Measurements from ENCODE around the gene STAT3. TPM values are rescaled to one million over a fixed set of nuclear protein-coding genes. Genes with fewer than 3 reads are reported as not detected.

Gene STAT3
- polyA plus RNA-seq, 1 of the 3 experiments (the other 2 are of a cell fraction), result 35.7 TPM

DNA sequence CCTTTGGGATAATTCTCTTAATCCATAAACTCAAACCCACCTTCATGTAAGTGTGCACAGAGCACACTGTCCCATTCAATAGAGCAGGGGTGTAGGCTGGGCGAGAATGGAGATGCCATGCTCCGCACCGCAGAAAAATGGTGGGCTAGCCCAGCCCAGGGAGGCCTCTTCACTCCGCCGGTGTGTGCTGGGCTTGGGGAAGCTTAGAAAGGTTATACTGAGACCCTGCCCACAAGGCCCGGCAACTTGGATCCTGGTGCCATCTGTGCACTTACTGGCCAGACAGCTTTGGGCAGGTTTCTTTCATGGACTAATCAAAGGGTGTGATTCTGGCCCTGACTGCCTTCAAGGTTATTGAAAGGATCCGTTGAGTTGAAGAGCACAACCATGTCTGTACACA, 103.7 kb downstream of the STAT3 start:
- no peaks in the 10 kb centered on the region for H3K79me2 ChIP-seq (ENCODE audit: insufficient read depth)
- no peaks in the 10 kb centered on the region for H3K36me3 ChIP-seq (replicated peaks in 1 of 2; ENCODE audit: control insufficient read depth in 1 of 2, insufficient read depth in 2 of 2, low read length in 1 of 2)
- H3K4me1 ChIP-seq (ENCODE audit: control insufficient read depth in 1 of 2, insufficient read depth in 2 of 2, low read depth in 1 of 2, low read length in 1 of 2), result peaks cover 0 to 18% of the 10 kb centered on the region in 2 experiments; a peak in 1 of 4 replicates
- H2AFZ ChIP-seq (ENCODE audit: low read depth), result no peak overlapping the region
- no peak overlapping the region for H3K4me3 ChIP-seq (ENCODE audit: low read depth in 2 of 2, low read length in 1 of 2)
- no peaks in the 10 kb centered on the region for H4K20me1 ChIP-seq (ENCODE audit: insufficient read depth)
- H3K27ac ChIP-seq (ENCODE audit: low read depth in 2 of 2, low read length in 1 of 2), result no peak overlapping the region
- TF ChIP-seq, protein P1, sequence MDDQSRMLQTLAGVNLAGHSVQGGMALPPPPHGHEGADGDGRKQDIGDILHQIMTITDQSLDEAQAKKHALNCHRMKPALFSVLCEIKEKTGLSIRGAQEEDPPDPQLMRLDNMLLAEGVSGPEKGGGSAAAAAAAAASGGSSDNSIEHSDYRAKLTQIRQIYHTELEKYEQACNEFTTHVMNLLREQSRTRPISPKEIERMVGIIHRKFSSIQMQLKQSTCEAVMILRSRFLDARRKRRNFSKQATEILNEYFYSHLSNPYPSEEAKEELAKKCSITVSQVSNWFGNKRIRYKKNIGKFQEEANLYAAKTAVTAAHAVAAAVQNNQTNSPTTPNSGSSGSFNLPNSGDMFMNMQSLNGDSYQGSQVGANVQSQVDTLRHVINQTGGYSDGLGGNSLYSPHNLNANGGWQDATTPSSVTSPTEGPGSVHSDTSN (IDR thresholded peaks at IDR 0.05), result no peak
- no peak for TF ChIP-seq YY1 (IDR thresholded peaks at IDR 0.05; ENCODE audit: low read depth)
- TF ChIP-seq SMC3 (IDR thresholded peaks at IDR 0.05; ENCODE audit: low read depth, low read length), result no peak
- no peak for TF ChIP-seq SIN3A (IDR thresholded peaks at IDR 0.05; ENCODE audit: borderline replicate concordance, low read depth, low read length)
- TF ChIP-seq, protein P2, sequence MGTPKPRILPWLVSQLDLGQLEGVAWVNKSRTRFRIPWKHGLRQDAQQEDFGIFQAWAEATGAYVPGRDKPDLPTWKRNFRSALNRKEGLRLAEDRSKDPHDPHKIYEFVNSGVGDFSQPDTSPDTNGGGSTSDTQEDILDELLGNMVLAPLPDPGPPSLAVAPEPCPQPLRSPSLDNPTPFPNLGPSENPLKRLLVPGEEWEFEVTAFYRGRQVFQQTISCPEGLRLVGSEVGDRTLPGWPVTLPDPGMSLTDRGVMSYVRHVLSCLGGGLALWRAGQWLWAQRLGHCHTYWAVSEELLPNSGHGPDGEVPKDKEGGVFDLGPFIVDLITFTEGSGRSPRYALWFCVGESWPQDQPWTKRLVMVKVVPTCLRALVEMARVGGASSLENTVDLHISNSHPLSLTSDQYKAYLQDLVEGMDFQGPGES (IDR thresholded peaks at IDR 0.05; ENCODE audit: low read depth, low read length), result no peak
- no peak for TF ChIP-seq EP300 (IDR thresholded peaks at IDR 0.05; ENCODE audit: borderline replicate concordance in 1 of 2, low read depth in 1 of 2, low read length in 1 of 2)
- TF ChIP-seq GABPA (IDR thresholded peaks at IDR 0.05; ENCODE audit: low read depth), result no peak
- no peak for TF ChIP-seq FOXM1 (IDR thresholded peaks at IDR 0.05; ENCODE audit: low read depth)
- TF ChIP-seq MXI1 (IDR thresholded peaks at IDR 0.05; ENCODE audit: low read depth, low read length), result no peak
- TF ChIP-seq, protein P3, sequence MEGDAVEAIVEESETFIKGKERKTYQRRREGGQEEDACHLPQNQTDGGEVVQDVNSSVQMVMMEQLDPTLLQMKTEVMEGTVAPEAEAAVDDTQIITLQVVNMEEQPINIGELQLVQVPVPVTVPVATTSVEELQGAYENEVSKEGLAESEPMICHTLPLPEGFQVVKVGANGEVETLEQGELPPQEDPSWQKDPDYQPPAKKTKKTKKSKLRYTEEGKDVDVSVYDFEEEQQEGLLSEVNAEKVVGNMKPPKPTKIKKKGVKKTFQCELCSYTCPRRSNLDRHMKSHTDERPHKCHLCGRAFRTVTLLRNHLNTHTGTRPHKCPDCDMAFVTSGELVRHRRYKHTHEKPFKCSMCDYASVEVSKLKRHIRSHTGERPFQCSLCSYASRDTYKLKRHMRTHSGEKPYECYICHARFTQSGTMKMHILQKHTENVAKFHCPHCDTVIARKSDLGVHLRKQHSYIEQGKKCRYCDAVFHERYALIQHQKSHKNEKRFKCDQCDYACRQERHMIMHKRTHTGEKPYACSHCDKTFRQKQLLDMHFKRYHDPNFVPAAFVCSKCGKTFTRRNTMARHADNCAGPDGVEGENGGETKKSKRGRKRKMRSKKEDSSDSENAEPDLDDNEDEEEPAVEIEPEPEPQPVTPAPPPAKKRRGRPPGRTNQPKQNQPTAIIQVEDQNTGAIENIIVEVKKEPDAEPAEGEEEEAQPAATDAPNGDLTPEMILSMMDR (IDR thresholded peaks at IDR 0.05), result no peak
- TF ChIP-seq TEAD4 (IDR thresholded peaks at IDR 0.05; ENCODE audit: borderline replicate concordance, insufficient read depth), result no peak
- TF ChIP-seq EZH2phosphoT487 (IDR thresholded peaks at IDR 0.05; ENCODE audit: borderline replicate concordance, low read depth), result no peak
- no peak for TF ChIP-seq JUND (IDR thresholded peaks at IDR 0.05)
- ChIA-PET POLR2A (no interaction called here), CTCF (no interaction called here)
- no peaks in the 10 kb centered on the region for H3K9me3 ChIP-seq
- no peak overlapping the region for H3K4me2 ChIP-seq
- DNase-seq, result no peak
- no peak overlapping the region for H3K9ac ChIP-seq
- H3K27me3 ChIP-seq (ENCODE audit: insufficient read depth), result no peaks in the 10 kb centered on the region
- 96% methylated on average over 7 of the region's 7 CpGs for WGBS (ENCODE audit: low lambda C conversion rate)
- no peaks in the 10 kb centered on the region for H3F3A ChIP-seq (replicated peaks; ENCODE audit: insufficient read depth)
- no peaks in the 10 kb centered on the region for H3K9me2 ChIP-seq

DNA sequence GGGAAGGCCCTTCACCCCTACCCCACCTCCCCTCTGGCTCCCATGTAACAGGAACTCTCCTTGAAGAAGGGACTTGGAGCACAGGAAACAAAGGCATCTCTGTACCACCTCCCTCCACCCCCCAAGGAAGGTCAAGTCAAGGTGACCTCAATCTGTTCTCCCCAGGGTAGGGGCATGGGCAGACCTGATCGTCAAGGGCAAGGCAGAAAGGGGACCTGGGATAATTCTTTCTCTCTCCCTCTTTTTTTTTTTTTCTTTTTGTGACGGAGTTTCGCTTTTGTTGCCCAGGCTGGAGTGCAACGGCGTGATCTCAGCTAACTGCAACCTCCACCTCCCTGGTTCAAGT, 104.2 kb downstream of the STAT3 start:
- H3F3A ChIP-seq (replicated peaks; ENCODE audit: insufficient read depth), result no peaks in the 10 kb centered on the region
- peaks cover 0 to 18% of the 10 kb centered on the region in 2 experiments; a peak in 1 of 4 replicates for H3K4me1 ChIP-seq (ENCODE audit: control insufficient read depth in 1 of 2, insufficient read depth in 2 of 2, low read depth in 1 of 2, low read length in 1 of 2)
- ChIA-PET POLR2A (no interaction called here), CTCF (interaction anchor here (1.0 to 1.5 kb wide), 2 partner anchors 25 to 62 kb away, joined by 3 to 5 read pairs; no protein-coding TSS in a partner anchor)
- no peak overlapping the region for H3K9ac ChIP-seq
- no peaks in the 10 kb centered on the region for H3K9me3 ChIP-seq
- H4K20me1 ChIP-seq (ENCODE audit: insufficient read depth), result no peaks in the 10 kb centered on the region
- H3K4me2 ChIP-seq, result no peak overlapping the region
- no peak overlapping the region for H2AFZ ChIP-seq (ENCODE audit: low read depth)
- 94% methylated on average over 5 of the region's 5 CpGs for WGBS (ENCODE audit: low lambda C conversion rate)
- no peaks in the 10 kb centered on the region for H3K36me3 ChIP-seq (replicated peaks in 1 of 2; ENCODE audit: control insufficient read depth in 1 of 2, insufficient read depth in 2 of 2, low read length in 1 of 2)
- H3K27ac ChIP-seq (ENCODE audit: low read depth in 2 of 2, low read length in 1 of 2), result no peak overlapping the region
- peak; percentile 8 for DNase-seq
- no peaks in the 10 kb centered on the region for H3K27me3 ChIP-seq (ENCODE audit: insufficient read depth)
- no peaks in the 10 kb centered on the region for H3K9me2 ChIP-seq
- H3K4me3 ChIP-seq (ENCODE audit: low read depth in 2 of 2, low read length in 1 of 2), result no peak overlapping the region
- H3K79me2 ChIP-seq (ENCODE audit: insufficient read depth), result no peaks in the 10 kb centered on the region
- no peak for TF ChIP-seq EZH2phosphoT487 (IDR thresholded peaks at IDR 0.05; ENCODE audit: borderline replicate concordance, low read depth)
- TF ChIP-seq, protein P4, sequence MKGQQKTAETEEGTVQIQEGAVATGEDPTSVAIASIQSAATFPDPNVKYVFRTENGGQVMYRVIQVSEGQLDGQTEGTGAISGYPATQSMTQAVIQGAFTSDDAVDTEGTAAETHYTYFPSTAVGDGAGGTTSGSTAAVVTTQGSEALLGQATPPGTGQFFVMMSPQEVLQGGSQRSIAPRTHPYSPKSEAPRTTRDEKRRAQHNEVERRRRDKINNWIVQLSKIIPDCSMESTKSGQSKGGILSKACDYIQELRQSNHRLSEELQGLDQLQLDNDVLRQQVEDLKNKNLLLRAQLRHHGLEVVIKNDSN (IDR thresholded peaks at IDR 0.05; ENCODE audit: borderline replicate concordance, low read depth), result no peak
- no peak for TF ChIP-seq RAD21 (IDR thresholded peaks at IDR 0.05; ENCODE audit: low read length)
- no peak for TF ChIP-seq SIN3A (IDR thresholded peaks at IDR 0.05; ENCODE audit: borderline replicate concordance, low read depth, low read length)
- no peak for TF ChIP-seq TCF12 (IDR thresholded peaks at IDR 0.05)
- no peak for TF ChIP-seq RFX5 (IDR thresholded peaks at IDR 0.05; ENCODE audit: low read length)
- TF ChIP-seq, protein P5, sequence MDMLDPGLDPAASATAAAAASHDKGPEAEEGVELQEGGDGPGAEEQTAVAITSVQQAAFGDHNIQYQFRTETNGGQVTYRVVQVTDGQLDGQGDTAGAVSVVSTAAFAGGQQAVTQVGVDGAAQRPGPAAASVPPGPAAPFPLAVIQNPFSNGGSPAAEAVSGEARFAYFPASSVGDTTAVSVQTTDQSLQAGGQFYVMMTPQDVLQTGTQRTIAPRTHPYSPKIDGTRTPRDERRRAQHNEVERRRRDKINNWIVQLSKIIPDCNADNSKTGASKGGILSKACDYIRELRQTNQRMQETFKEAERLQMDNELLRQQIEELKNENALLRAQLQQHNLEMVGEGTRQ (IDR thresholded peaks at IDR 0.05; ENCODE audit: borderline replicate concordance, low read depth, low read length), result no peak
- TF ChIP-seq FOSL2 (IDR thresholded peaks at IDR 0.05; ENCODE audit: borderline replicate concordance, low read depth), result no peak
- no peak for TF ChIP-seq RXRA (IDR thresholded peaks at IDR 0.05; ENCODE audit: borderline replicate concordance, low read depth)
- no peak for TF ChIP-seq RCOR1 (IDR thresholded peaks at IDR 0.05; ENCODE audit: low read length)
- TF ChIP-seq, protein P3 (IDR thresholded peaks at IDR 0.05), result no peak
- TF ChIP-seq MXI1 (IDR thresholded peaks at IDR 0.05; ENCODE audit: low read depth, low read length), result no peak
